ENCODE measurements around the gene FREM3. TPM values are rescaled to one million over a fixed set of nuclear protein-coding genes. Genes with fewer than 3 reads are reported as not detected.
A peak's percentile ranks its signal among the peaks of the same experiment; 100 is the strongest.
"Not testable (repeated sequence)": the region's sequence is repeated elsewhere in the genome, so short reads cannot be mapped to it uniquely, and the experiment has no call there.

FREM3 gene
- total RNA-seq, 1 experiment from 2014 or later = not detected

- DNase-seq (ENCODE audit: low spot score) = no peak
Measured at GRCh38 chr4:143585548-143585947, 114.9 kb downstream of the FREM3 start.

- no peak for DNase-seq (ENCODE audit: low spot score)
Measured at GRCh38 chr4:143581331-143581946, 119.0 kb downstream of the FREM3 start.

- DNase-seq (ENCODE audit: low spot score) = no peak
Measured at GRCh38 chr4:143575331-143575730, 125.1 kb downstream of the FREM3 start.

GRCh38 chr4:143564472-143564871, 136.0 kb downstream of the FREM3 start:
- DNase-seq (ENCODE audit: low spot score) = no peak

GRCh38 chr4:143559757-143560147, 140.7 kb downstream of the FREM3 start:
- no peak for DNase-seq (ENCODE audit: low spot score)

- DNase-seq (ENCODE audit: low spot score) = peak; percentile 84
Measured at GRCh38 chr4:143558823-143559756, 141.4 kb downstream of the FREM3 start.

- DNase-seq (ENCODE audit: low spot score) = no peak
Measured at GRCh38 chr4:143558286-143558685, 142.2 kb downstream of the FREM3 start.

- no peak for DNase-seq (ENCODE audit: low spot score)
Measured at GRCh38 chr4:143555676-143556075, 144.8 kb downstream of the FREM3 start.

GRCh38 chr4:143554728-143555597, 145.5 kb downstream of the FREM3 start:
- DNase-seq (ENCODE audit: low spot score) = no peak

GRCh38 chr4:143549928-143550327, 150.5 kb downstream of the FREM3 start:
- no peak for DNase-seq (ENCODE audit: low spot score)

GRCh38 chr4:143539670-143540023, 160.8 kb downstream of the FREM3 start:
- DNase-seq (ENCODE audit: low spot score) = no peak

- DNase-seq (ENCODE audit: low spot score) = no peak
Measured at GRCh38 chr4:143538979-143539669, 161.4 kb downstream of the FREM3 start.

GRCh38 chr4:143531788-143532491, 168.5 kb downstream of the FREM3 start:
- DNase-seq (ENCODE audit: low spot score) = no peak

- peak; percentile 12 for DNase-seq (ENCODE audit: low spot score)
Measured at GRCh38 chr4:143531380-143531779, 169.1 kb downstream of the FREM3 start.

- not testable (repeated sequence) for DNase-seq (ENCODE audit: low spot score)
Measured at GRCh38 chr4:143528046-143528445, 172.4 kb downstream of the FREM3 start.

Other genes with a start within 250 kb of the FREM3 start
- 24.2 and 25.0 TPM in 2 replicates for gene SMARCA5, start 187.0 kb downstream of the FREM3 start, total RNA-seq (2014; rRNA removed; shearing (Covaris generic))
- not detected in 2 replicates for gene GYPE, start 204.9 kb upstream of the FREM3 start, total RNA-seq (2014; rRNA removed; shearing (Covaris generic))

Data from HT-29 (cell line).